Nephron progenitor cell (in vitro differentiated cells): ENCODE data around the gene VKORC1.

Experiments used
- DNase-seq: peaks from one replicate; pipeline ENCODE4 v3.0.0; 2021
- H3K27ac Mint-ChIP-seq: 2 replicates; pipeline ENCODE4 v1.8.0; 2021; ENCODE audit warnings: mild to moderate bottlenecking, moderate library complexity, mixed read lengths
- H3K27me3 Mint-ChIP-seq: 2 replicates; pipeline ENCODE4 v1.8.0; 2021; ENCODE audit warnings: mild to moderate bottlenecking, low read depth, mixed read lengths; ENCODE audit not compliant: poor library complexity
- H3K36me3 Mint-ChIP-seq: 2 replicates; pipeline ENCODE4 v1.8.0; 2021; ENCODE audit warnings: low read depth, mixed read lengths
- H3K4me1 Mint-ChIP-seq: 2 replicates; pipeline ENCODE4 v1.8.0; 2021; ENCODE audit warnings: mixed read lengths
- H3K4me3 Mint-ChIP-seq: 2 replicates; pipeline ENCODE4 v1.8.0; 2021; ENCODE audit warnings: mild to moderate bottlenecking, moderate library complexity, mixed read lengths
- H3K9me3 Mint-ChIP-seq: 2 replicates; pipeline ENCODE4 v1.8.0; 2021; ENCODE audit warnings: mild to moderate bottlenecking, moderate library complexity, mixed read lengths
- TF ChIP-seq, protein P1 (sequence below): fragments of 200-600 bp; sonication (generic); IDR thresholded peaks from 2 replicates; pipeline ENCODE4 v1.5.0; 2021; ENCODE audit warnings: antibody characterized with exemption

VKORC1 gene

DNA sequence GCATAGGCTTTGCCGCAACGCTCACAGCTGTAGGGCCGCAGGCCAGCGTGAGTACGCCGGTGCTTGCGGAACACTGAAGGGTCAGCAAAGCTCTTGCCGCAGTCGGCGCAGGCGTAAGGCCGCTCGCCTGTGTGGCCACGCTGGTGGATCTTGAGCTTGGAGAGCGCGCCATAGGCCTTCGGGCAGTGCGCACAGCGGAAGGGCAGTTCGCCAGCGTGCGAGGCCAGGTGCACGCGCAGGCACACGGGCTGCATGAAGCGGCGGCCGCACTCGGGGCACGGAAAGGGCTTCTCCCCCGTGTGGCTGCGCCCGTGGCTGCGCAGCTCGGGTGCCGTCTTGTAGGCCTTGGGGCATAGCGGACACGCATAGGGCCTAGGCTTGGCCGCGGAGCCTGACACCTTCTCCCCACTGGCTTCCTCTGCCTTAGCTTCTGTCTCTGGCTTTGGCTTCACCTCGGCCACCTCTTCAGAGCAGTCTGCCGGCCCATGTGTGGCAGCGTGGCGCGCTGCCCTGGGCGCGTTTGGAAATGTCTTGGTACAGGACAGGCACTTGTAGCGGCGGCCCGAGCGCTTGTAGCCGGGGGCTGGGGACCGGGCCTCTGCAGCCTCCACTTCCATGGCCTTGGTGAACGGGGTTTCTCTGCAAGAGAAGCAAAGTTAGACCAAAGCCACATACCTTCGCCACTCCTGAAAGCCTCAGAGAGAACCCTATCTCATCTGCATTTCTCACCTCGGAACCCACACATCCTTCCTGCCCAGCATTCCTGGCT, 30.6 kb downstream of the VKORC1 start:
- Mint-ChIP-seq H3K27me3 (no peaks in the 10 kb centered on the region), H3K9me3 (no peaks in the 10 kb centered on the region), H3K4me3 (no peak overlapping the region), H3K4me1 (peaks cover 2% of the 10 kb centered on the region), H3K36me3 (peaks cover 54% of the 10 kb centered on the region), H3K27ac (no peak overlapping the region)
- DNase-seq: no peak
- TF ChIP-seq, protein P1, sequence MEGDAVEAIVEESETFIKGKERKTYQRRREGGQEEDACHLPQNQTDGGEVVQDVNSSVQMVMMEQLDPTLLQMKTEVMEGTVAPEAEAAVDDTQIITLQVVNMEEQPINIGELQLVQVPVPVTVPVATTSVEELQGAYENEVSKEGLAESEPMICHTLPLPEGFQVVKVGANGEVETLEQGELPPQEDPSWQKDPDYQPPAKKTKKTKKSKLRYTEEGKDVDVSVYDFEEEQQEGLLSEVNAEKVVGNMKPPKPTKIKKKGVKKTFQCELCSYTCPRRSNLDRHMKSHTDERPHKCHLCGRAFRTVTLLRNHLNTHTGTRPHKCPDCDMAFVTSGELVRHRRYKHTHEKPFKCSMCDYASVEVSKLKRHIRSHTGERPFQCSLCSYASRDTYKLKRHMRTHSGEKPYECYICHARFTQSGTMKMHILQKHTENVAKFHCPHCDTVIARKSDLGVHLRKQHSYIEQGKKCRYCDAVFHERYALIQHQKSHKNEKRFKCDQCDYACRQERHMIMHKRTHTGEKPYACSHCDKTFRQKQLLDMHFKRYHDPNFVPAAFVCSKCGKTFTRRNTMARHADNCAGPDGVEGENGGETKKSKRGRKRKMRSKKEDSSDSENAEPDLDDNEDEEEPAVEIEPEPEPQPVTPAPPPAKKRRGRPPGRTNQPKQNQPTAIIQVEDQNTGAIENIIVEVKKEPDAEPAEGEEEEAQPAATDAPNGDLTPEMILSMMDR: no peak

DNA sequence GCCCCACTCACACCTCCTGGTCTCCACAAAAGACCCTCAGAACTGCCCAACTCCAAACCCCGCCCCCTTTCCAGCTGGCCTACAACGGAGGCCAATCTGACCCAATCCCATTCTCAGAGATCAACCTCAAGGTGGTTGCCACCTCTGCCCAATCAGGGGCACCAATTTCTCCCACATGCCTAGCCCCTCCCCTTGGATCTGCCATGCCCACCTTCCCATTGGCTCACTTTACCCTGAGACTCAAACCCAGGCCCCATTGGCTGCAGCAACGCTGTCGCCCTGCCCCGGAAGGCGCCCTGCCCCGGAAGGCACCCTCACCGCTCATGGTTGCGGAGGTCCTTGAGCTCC, 31.1 kb downstream of the VKORC1 start:
- TF ChIP-seq, protein P1: no peak
- H3K4me1 Mint-ChIP-seq: no peaks in the 10 kb centered on the region
- H3K4me3 Mint-ChIP-seq: no peak overlapping the region

DNA sequence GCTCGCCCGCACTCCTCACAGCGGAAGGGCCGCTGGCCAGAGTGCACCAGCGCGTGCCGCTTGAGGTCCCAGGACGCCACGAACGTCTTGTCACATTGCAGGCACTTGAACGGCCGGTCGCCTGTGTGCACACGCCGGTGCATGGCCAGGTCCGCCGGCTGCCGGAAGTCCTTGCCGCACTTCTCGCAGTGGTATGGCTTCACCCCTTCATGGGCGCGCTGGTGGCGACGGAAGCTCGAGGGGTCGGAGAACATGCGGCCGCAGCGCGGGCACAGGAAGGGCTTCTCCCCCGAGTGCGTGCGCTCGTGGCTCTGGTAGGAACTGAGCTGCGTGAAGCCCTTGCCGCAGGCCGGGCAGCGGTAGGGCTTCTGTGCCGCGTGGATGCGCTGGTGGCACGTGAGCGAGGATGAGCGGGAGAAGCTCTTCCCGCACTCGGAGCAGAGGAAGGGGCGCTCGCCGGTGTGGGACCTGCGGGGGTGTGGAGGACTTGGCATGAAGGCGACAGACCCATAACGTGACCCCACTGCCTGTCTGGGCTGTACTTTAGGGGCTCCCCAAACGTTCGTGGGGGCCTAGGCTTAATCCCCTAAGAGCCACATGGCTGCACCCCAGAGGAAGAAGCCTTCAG, 32.7 kb downstream of the VKORC1 start:
- TF ChIP-seq, protein P1: no peak
- H3K27ac Mint-ChIP-seq: no peak overlapping the region
- DNase-seq: no peak
- H3K36me3 Mint-ChIP-seq: peaks cover 52% of the 10 kb centered on the region
- H3K27me3 Mint-ChIP-seq: no peaks in the 10 kb centered on the region
- no peak overlapping the region for H3K4me3 Mint-ChIP-seq
- H3K9me3 Mint-ChIP-seq: no peaks in the 10 kb centered on the region
- no peaks in the 10 kb centered on the region for H3K4me1 Mint-ChIP-seq

More for the DNA sequence above, 31.1 kb downstream of the VKORC1 start:
- DNase-seq: no peak
- Mint-ChIP-seq H3K27me3 (no peaks in the 10 kb centered on the region), H3K27ac (no peak overlapping the region), H3K36me3 (peaks cover 52% of the 10 kb centered on the region), H3K9me3 (no peaks in the 10 kb centered on the region)

DNA sequence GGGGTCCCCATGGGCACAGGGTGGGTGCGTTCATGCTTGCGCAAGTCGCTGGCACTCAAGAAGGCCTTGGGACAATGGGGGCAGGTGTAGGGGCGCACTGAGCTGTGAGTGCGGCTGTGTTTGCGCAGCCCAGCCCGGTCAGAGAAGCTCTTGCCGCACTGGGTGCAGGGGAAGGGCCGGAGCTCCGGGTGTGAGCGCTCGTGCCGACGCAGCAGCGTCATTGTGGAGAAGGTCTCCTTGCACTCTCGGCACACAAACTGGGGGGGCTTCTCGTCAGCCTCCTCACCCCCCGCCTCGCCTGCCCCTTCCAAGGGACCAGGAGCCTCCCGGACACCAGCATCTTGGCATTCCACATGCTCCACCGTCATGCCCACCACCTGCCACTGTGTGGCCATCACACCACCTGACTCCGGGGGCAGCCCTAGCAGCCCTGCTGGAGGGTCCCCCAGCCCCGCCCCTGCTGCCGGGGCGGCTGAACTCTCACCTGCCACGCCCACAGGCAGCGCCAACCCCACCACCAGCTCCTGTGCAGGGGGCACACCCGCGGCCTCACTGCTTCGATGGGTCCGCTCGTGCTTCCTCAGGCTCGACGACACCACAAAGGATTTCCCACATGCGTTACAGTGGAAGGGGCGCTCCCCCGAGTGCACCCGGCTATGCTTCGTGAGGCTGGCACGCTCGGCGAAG, 33.3 kb downstream of the VKORC1 start:
- Mint-ChIP-seq H3K27me3 (peaks cover 4% of the 10 kb centered on the region), H3K4me1 (no peaks in the 10 kb centered on the region), H3K4me3 (no peak overlapping the region), H3K9me3 (no peaks in the 10 kb centered on the region), H3K27ac (no peak overlapping the region), H3K36me3 (peaks cover 51% of the 10 kb centered on the region)
- no peak for DNase-seq
- TF ChIP-seq, protein P1: no peak

DNA sequence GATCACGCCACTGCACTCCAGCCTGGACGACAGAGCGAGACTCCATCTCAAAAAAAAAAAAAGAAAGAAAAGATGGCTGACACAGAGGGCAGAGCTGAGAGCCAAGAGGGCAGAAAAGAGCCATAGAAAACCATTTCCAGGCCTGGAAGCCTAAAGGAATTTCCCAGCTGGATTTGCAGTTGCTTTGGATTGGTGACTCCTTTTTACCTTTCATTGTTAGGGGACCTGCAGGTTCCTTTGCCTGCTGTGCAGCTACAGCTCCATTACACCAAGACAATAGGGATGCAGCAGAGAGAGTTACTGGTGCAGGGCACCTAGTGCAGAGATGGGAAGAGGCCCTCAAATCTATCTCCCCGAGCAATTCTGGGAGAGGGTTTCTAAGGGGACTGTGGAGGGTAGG, 39.0 kb downstream of the VKORC1 start:
- DNase-seq: no peak
- no peak overlapping the region for H3K27ac Mint-ChIP-seq
- TF ChIP-seq, protein P1: no peak
- H3K36me3 Mint-ChIP-seq: peaks cover 11% of the 10 kb centered on the region
- H3K9me3 Mint-ChIP-seq: peaks cover 6% of the 10 kb centered on the region
- H3K4me3 Mint-ChIP-seq: no peak overlapping the region
- peaks cover under 1% of the 10 kb centered on the region for H3K4me1 Mint-ChIP-seq
- peaks cover 18% of the 10 kb centered on the region for H3K27me3 Mint-ChIP-seq
